GM18861 (cell line): ENCODE measurements around the gene FREM2.

Experiments
- ATAC-seq: cut with Tn5 transposase; IDR thresholded peaks from one replicate; pipeline ENCODE4 v1.9.1; 2021; ENCODE audit not compliant: unreplicated experiment

Gene FREM2

DNA sequence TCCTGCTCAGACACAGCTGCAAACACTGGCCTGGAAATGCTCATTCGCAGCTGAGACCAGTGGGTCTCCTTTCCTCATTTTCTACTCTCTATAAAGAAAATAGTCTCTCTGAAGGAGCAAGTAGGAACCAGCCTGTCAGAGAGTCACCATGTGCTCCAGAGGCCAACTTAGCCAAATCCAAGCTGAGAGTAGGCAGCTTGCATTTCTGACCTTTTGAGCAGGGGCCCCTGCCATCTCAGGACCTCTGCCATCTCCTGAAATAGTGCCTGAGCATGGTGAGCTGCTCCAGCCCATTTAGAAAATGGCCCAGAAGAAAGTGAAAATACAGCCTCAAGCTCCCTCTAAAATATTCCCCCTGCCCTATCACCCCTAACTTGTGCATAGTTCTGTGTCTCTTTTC lies 208.2 kb downstream of the FREM2 start:
- ATAC-seq: no peak

DNA sequence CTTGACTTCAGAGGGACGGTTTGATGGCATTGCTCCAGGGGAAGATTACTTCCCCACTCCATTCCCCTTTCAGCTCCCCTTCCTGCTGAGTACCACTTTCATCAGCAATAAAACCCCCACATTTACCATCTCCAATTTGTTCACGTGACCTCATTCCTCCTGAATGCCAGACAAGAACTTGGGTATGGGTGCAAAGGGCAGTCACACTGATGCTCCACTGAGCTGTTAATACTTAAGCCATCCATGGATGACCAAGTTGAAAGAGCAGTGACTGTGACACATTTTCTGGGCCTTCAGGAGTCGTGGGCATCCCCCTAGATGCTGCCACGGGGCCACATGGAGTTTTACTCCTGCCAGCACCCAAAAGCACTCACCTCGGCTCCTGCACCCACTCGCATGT lies 210.6 kb downstream of the FREM2 start:
- no peak for ATAC-seq

- no peak for ATAC-seq
These were observed 211.6 kb downstream of the FREM2 start for GRCh38 chr13:38898481-38898880.

DNA sequence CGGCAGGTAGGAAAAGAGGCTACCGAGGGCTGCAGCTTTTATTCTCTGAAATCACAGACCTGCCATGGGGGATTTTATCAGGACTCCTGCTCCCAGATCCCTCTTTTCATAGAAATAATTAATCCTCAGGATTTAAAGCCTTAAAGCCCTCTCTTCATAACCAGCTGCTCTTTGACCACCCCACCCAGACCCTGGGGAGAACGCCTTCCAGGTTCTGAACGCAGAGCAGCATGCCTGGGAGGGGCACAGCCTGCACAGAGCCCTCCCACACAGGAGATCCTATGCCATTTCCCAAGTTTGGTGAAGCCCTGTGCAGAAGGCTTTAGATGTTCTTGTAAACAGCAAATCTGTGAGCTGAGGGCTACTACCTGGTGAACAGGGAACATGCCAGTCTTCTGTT lies 212.7 kb downstream of the FREM2 start:
- ATAC-seq: no peak

DNA sequence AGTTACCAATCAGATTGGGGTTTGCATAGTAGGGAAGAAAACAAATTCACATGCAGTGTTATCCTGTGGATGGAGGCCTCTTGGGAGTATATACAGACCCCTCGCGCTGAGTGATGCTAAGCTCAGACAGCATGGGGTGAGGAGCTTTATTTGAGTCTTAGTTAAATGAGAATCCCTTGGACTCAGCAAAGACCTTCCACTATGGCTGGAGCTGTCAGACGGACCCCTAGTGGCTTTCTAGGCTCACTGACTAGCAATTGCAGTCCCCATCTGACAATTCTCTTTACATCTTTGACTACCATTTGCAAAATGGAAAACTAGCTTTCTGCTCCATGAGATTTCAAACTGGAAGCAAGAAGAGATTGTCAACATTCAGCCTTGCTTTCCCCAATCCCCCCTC lies 213.3 kb downstream of the FREM2 start:
- no peak for ATAC-seq

GRCh38 chr13:38902551-38902950 lies 215.7 kb downstream of the FREM2 start:
- no peak for ATAC-seq

DNA sequence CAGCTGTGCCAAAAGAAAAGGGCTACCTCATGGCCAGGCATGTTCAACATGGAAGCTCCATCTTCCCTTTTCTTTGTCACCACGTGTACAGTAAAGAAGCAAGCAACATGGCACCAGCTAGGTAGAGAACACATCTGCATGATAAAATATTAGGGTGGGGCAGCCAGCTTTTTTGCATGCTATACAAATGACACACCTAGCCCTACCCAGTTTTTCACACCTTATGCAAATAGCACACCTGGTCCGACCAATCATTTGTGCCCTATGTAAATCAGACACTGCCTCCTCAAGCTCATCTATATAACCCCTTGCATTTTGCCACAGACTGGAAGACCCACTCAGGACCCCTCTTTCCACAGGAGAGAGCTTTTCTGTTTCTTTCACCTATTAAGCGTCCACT lies 218.2 kb downstream of the FREM2 start:
- ATAC-seq: no peak

GRCh38 chr13:38905861-38906260 lies 219.0 kb downstream of the FREM2 start:
- no peak for ATAC-seq

DNA sequence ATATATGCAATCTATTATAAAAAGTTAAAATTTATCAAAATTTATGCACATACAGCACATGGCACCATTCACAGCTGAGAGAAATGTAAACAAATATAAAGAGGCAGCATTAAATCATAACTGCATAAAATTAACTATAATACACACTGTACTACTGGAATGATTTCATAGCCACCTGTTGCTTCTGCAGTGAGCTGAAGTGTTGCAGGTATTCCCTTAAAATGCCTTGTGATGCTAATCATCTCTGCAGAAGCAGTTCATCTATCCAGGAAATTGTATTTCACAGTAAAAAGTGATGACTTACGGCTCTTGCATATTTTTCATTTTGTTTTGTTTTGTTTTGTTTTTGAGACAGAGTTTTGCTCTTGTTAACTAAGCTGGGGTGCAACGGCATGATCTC lies 221.7 kb downstream of the FREM2 start:
- ATAC-seq: no peak

DNA sequence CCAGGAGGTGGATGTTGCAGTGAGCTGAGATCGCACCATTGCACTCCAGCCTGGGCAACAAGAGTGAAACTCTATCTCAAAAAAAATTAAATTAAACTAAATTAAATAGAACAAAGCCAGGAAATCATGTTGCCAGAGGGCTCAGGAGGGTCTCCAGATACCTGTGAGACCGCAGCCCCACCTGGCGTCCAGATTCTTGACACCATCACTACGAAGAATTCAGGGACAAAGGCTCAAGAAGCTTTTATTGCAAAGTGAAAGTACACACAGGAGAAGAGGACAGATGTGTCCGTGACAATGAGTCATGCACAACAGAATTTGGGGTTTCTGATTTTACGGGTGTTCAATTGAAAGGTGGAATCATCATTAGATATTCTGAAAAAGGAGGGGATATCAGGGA lies 227.2 kb downstream of the FREM2 start:
- ATAC-seq: no peak

- no peak for ATAC-seq
These were observed 234.2 kb downstream of the FREM2 start for GRCh38 chr13:38921081-38921480.

DNA sequence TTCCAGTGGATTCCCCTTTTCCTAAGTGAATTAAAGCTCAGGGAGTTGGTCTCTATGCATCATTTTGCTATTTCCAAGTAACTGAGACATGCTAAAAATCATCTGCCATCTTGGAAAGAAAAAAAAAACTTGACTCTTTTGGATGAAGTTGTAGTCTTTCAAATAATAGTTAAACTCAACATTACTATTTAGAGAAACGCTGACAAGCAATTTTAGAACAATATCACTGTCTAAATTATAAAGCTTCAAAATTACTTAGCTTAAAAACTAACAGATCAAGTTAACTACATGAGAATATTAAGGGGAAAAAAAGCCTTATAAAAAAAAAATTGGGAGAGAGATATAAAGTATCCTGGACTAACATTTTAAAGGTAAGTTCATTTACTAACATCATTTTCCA lies 235.3 kb downstream of the FREM2 start:
- no peak for ATAC-seq

DNA sequence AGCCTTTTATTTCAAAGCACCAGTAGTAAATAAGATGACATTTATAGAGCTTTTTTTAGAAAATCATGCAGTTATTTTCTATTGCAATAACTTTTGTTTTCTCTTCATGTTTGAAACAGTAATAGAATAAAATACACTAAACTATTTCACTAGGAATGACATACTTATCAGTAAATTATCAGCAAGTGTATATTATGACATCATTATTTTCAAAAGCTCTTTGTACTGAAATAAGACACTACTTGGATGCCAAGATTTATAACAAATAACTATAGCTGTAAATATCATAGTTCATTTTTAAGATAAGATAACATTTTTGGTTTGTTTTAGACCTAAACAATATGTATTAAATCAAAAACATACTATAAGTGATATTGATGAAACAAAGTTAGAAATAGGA lies 246.9 kb downstream of the FREM2 start:
- no peak for ATAC-seq
